MM.1S (cell line): ENCODE measurements around the gene GTPBP6.

Experiments
- DNase-seq: peaks from one replicate; pipeline ENCODE4 v3.0.0-alpha.2; 2015
- H2AFZ ChIP-seq: fragments of 300-600 bp; sonication (generic); 2 replicates; pipeline ENCODE4 v1.6.0; 2016; ENCODE audit warnings: antibody characterized with exemption, low read length
- H3F3A ChIP-seq: fragments of 300-600 bp; sonication (generic); 2 replicates; pipeline ENCODE4 v1.6.1; 2016; ENCODE audit warnings: mild to moderate bottlenecking, antibody characterized with exemption, low read length, moderate library complexity, mixed read lengths; ENCODE audit not compliant: insufficient read depth
- H3K27ac ChIP-seq: fragments of 300-600 bp; sonication (generic); 2 replicates; pipeline ENCODE4 v1.5.1; 2016; ENCODE audit warnings: mild to moderate bottlenecking, low read length
- H3K27me3 ChIP-seq: fragments of 300-600 bp; sonication (generic); replicated peaks from 2 replicates; pipeline ENCODE4 v1.6.0; 2016; ENCODE audit warnings: low read length; ENCODE audit not compliant: insufficient read depth
- H3K36me3 ChIP-seq: fragments of 300-600 bp; sonication (generic); replicated peaks from 2 replicates; pipeline ENCODE4 v1.6.1; 2016; ENCODE audit warnings: mild to moderate bottlenecking, low read length, mixed read lengths; ENCODE audit not compliant: insufficient read depth
- H3K4me1 ChIP-seq: fragments of 300-600 bp; sonication (generic); 2 replicates; pipeline ENCODE4 v1.6.1; 2016; ENCODE audit warnings: low read length, mixed read lengths
- H3K4me2 ChIP-seq: fragments of 300-600 bp; sonication (generic); 2 replicates; pipeline ENCODE4 v1.6.0; 2016; ENCODE audit warnings: low read depth, low read length
- H3K4me3 ChIP-seq: fragments of 300-600 bp; sonication (generic); 2 replicates; pipeline ENCODE4 v1.5.1; 2016; ENCODE audit warnings: low read length, mixed read lengths
- H3K79me2 ChIP-seq: fragments of 300-600 bp; sonication (generic); 2 replicates; pipeline ENCODE4 v1.6.1; 2016; ENCODE audit warnings: mixed run types, low read length, mixed read lengths
- H3K9ac ChIP-seq: fragments of 300-600 bp; sonication (generic); 2 replicates; pipeline ENCODE4 v1.6.1; 2016; ENCODE audit warnings: low read length, mixed read lengths
- H3K9me2 ChIP-seq: fragments of 300-600 bp; sonication (generic); replicated peaks from 2 replicates; pipeline ENCODE4 v1.6.1; 2016; ENCODE audit warnings: mild to moderate bottlenecking, low read length, mixed read lengths; ENCODE audit not compliant: insufficient read depth
- H3K9me3 ChIP-seq: fragments of 300-600 bp; sonication (generic); replicated peaks from 2 replicates; pipeline ENCODE4 v1.6.1; 2016; ENCODE audit warnings: mild to moderate bottlenecking, low read length, mixed read lengths; ENCODE audit not compliant: insufficient read depth
- H4K20me1 ChIP-seq: fragments of 300-600 bp; sonication (generic); 2 replicates; pipeline ENCODE4 v1.6.1; 2016; ENCODE audit warnings: mild to moderate bottlenecking, low read length, moderate library complexity, mixed read lengths; ENCODE audit not compliant: insufficient read depth
- EZH2 ChIP-seq: fragments of 300-600 bp; sonication (generic); optimal IDR thresholded peaks from 2 replicates; pipeline ENCODE3; 2017; ENCODE audit warnings: low read depth, mild to moderate bottlenecking, antibody characterized with exemption, low read length, mixed read lengths
- EZH2phosphoT487 ChIP-seq: fragments of 300-600 bp; sonication (generic); IDR thresholded peaks from 2 replicates; pipeline ENCODE4 v1.6.1; 2018; ENCODE audit warnings: antibody characterized with exemption, low read length
- TF ChIP-seq, protein P1 (sequence below): fragments of 300-600 bp; sonication (generic); IDR thresholded peaks from 2 replicates; pipeline ENCODE4 v1.5.1; 2016; ENCODE audit warnings: antibody characterized with exemption, low read length, mixed read lengths

GTPBP6 gene

DNA sequence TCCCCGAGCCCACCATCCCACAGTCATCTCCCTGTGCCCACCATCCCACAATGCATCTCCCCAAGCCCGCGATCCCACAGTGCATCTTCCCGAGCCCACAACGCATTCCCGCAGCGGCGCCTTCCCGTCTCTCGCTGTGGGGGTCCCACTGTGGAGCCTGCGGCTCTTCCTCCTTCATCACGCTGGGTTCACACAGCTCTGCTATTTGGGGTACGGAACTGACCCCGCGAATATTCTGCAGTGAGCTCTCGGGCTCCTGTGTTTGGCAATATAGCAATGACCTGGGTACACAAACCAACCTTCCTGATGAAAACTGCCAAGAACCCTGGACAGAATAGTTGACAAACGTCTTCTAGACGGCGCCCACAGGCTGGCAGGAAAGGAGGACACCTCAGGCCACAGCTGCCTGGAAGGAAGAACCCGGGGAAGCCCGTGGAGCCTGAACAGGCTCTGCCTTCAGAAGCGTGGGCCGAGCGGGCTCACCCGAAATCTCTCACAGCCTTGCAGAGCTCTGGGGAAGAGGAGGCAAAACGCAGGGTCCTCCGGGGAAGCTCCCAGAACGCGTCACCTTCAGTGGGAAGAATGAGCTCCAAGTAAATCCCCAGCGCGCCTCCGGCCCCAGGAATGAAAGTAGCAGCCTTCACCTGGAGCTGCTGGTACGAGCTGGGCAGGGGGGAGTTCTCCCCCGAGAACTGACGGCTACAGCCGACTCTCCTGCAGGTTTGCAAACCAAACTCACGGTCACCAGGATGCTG, 45.2 kb upstream of the GTPBP6 start:
- Histone ChIP-seq H3K4me1 (no peaks in the 10 kb centered on the region), H3K27me3 (no peaks in the 10 kb centered on the region), H3K79me2 (no peaks in the 10 kb centered on the region), H3K27ac (no peak overlapping the region), H3F3A (no peaks in the 10 kb centered on the region), H2AFZ (no peak overlapping the region), H3K4me2 (no peak overlapping the region), H4K20me1 (no peaks in the 10 kb centered on the region), H3K36me3 (no peaks in the 10 kb centered on the region), H3K9me3 (no peaks in the 10 kb centered on the region), H3K9me2 (no peaks in the 10 kb centered on the region), H3K4me3 (no peak overlapping the region), H3K9ac (no peak overlapping the region)
- no peak for DNase-seq
- TF ChIP-seq EZH2phosphoT487 (no peak), EZH2 (no peak)
- TF ChIP-seq, protein P1, sequence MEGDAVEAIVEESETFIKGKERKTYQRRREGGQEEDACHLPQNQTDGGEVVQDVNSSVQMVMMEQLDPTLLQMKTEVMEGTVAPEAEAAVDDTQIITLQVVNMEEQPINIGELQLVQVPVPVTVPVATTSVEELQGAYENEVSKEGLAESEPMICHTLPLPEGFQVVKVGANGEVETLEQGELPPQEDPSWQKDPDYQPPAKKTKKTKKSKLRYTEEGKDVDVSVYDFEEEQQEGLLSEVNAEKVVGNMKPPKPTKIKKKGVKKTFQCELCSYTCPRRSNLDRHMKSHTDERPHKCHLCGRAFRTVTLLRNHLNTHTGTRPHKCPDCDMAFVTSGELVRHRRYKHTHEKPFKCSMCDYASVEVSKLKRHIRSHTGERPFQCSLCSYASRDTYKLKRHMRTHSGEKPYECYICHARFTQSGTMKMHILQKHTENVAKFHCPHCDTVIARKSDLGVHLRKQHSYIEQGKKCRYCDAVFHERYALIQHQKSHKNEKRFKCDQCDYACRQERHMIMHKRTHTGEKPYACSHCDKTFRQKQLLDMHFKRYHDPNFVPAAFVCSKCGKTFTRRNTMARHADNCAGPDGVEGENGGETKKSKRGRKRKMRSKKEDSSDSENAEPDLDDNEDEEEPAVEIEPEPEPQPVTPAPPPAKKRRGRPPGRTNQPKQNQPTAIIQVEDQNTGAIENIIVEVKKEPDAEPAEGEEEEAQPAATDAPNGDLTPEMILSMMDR, result no peak

DNA sequence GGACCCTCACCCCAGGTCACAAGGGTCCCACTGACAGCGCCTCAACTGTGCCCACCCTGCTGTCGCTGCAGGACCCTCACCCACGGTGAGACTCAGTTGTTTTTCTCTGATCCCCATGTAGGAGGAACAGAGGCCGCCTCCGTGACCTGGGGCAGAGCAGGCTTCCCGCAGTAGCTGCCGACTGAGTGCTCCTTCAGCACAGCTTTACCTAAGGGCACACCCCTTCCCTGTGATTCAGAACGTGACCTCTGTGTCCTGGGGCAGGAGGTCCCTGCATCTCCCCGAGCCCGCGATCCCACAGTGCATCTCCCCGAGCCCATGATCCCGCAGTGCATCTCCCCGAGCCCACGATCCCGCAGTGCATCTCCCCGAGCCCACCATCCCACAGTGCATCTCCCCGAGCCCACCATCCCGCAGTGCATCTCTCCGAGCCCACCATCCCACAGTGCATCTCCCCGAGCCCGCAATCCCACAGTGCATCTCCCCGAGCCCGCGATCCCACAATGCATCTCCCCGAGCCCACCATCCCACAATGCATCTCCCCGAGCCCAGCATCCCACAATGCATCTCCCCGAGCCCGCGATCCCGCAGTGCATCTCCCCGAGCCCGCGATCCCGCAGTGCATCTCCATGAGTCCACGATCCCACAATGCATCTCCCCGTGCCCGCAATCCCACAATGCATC, 44.5 kb upstream of the GTPBP6 start:
- Histone ChIP-seq H3K27me3 (no peaks in the 10 kb centered on the region), H3K36me3 (no peaks in the 10 kb centered on the region), H3K4me2 (no peak overlapping the region), H3K4me1 (no peaks in the 10 kb centered on the region), H3K4me3 (no peak overlapping the region), H3K9me2 (no peaks in the 10 kb centered on the region), H3K9ac (no peak overlapping the region), H3K27ac (no peak overlapping the region), H3K9me3 (no peaks in the 10 kb centered on the region), H3F3A (no peaks in the 10 kb centered on the region), H3K79me2 (no peaks in the 10 kb centered on the region), H2AFZ (no peak overlapping the region), H4K20me1 (no peaks in the 10 kb centered on the region)
- no peak for DNase-seq
- TF ChIP-seq EZH2 (no peak), EZH2phosphoT487 (no peak)
- TF ChIP-seq, protein P1, result no peak

DNA sequence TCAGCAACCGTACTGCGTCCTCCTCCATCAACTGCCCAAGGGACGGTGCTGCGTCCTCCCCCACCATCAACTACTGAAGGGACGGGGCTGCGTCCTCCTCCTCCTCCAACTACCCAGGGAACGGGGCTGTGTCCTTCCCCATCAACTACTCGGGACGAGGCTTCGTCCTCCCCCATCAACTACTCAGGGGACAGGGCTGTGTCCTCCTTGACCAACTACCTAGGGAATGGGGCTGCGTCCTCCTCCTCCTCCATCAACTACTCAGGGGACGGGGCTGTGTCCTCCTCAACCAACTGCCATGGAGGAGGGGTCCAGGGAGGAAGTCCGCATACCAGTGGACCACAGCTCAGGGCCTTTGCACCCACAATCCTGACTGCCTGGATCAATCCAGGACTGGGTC, 43.8 kb upstream of the GTPBP6 start:
- H3K4me3 ChIP-seq, result no peak overlapping the region
- no peak for TF ChIP-seq EZH2phosphoT487
- no peak for TF ChIP-seq EZH2
- TF ChIP-seq, protein P1, result no peak
- H3K27ac ChIP-seq, result no peak overlapping the region
- H3F3A ChIP-seq, result no peaks in the 10 kb centered on the region
- no peak overlapping the region for H3K9ac ChIP-seq
- H3K4me1 ChIP-seq, result no peaks in the 10 kb centered on the region
- H2AFZ ChIP-seq, result no peak overlapping the region
- no peaks in the 10 kb centered on the region for H3K9me3 ChIP-seq
- no peaks in the 10 kb centered on the region for H3K9me2 ChIP-seq
- no peaks in the 10 kb centered on the region for H3K79me2 ChIP-seq
- no peaks in the 10 kb centered on the region for H3K36me3 ChIP-seq
- DNase-seq, result no peak
- H3K4me2 ChIP-seq, result no peak overlapping the region
- H4K20me1 ChIP-seq, result no peaks in the 10 kb centered on the region
- no peaks in the 10 kb centered on the region for H3K27me3 ChIP-seq
